BLaER1 (cell line): ENCODE results near the gene GALNT8.

ENCODE experiments used
- H3K27ac ChIP-seq: shearing (Covaris generic); formaldehyde crosslinking; 2 replicates; pipeline ENCODE4 v1.8.1; 2022
- H3K27me3 ChIP-seq: shearing (Covaris generic); formaldehyde crosslinking; 2 replicates; pipeline ENCODE4 v1.8.1; 2022
- H3K36me3 ChIP-seq: shearing (Covaris generic); formaldehyde crosslinking; 2 replicates; pipeline ENCODE4 v1.8.1; 2022
- H3K4me1 ChIP-seq: shearing (Covaris generic); formaldehyde crosslinking; 2 replicates; pipeline ENCODE4 v1.8.1; 2022
- H3K4me2 ChIP-seq: shearing (Covaris generic); formaldehyde crosslinking; 2 replicates; pipeline ENCODE4 v1.8.1; 2022
- H3K4me3 ChIP-seq: shearing (Covaris generic); formaldehyde crosslinking; 2 replicates; pipeline ENCODE4 v1.8.1; 2022
- H3K9ac ChIP-seq: shearing (Covaris generic); formaldehyde crosslinking; 2 replicates; pipeline ENCODE4 v1.8.1; 2022
- H3K9me3 ChIP-seq: shearing (Covaris generic); formaldehyde crosslinking; 2 replicates; pipeline ENCODE4 v1.8.1; 2022
- H4K20me1 ChIP-seq: shearing (Covaris generic); formaldehyde crosslinking; 2 replicates; pipeline ENCODE4 v1.8.1; 2022
- Cebpa-rat ChIP-seq: shearing (Covaris generic); IDR thresholded peaks from 2 replicates; pipeline ENCODE4 v1.8.1; 2022

The GALNT8 gene, protein sequence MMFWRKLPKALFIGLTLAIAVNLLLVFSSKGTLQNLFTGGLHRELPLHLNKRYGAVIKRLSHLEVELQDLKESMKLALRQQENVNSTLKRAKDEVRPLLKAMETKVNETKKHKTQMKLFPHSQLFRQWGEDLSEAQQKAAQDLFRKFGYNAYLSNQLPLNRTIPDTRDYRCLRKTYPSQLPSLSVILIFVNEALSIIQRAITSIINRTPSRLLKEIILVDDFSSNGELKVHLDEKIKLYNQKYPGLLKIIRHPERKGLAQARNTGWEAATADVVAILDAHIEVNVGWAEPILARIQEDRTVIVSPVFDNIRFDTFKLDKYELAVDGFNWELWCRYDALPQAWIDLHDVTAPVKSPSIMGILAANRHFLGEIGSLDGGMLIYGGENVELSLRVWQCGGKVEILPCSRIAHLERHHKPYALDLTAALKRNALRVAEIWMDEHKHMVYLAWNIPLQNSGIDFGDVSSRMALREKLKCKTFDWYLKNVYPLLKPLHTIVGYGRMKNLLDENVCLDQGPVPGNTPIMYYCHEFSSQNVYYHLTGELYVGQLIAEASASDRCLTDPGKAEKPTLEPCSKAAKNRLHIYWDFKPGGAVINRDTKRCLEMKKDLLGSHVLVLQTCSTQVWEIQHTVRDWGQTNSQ

DNA sequence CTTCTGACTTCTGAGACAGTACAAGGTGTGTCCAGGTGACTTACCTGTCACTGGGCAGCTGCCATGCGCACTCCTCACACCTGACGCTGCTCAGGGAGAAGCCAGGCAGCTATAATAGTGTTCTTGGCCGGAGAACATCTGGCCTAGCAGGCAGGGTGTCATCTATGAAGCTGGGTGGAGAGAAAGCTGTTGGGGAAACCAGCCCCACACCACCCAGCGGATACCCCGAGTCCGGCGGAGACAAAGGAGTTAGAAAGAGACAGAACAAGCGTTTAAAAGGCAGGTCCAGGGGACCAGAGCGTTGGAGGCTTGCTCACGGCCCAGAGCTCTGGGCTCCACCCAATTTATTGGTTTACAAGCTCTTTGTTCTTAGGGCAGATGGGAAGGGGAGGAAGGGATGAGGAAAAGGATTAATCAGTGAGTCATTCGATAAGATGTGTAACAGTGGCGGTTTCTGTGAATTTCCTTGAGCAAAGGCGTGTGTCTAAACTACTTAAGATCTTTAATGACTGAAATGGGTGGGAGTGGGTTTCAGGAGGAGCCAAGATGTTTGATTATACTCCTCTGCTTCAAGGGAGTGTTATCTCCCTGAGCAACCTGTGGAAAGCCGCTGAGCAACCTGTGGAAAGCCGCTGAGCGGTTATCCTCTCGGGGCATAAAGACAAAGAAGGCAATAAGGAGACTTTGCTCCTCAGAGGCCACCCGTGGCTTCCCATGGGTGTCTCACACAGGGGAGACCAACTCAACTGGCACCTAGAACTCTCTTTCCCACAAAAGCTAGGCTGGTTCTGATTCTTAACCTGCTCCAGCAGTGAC, at the start of gene GALNT8:
GALNT8 (plus strand) TSS at position 580 of the 816 bp plus-strand sequence. CDS start 278 bp downstream, outside the sequence.
- Histone ChIP-seq H4K20me1 (no peaks in the 10 kb centered on the region), H3K4me3 (no peak within 1 kb of the TSS), H3K9ac (no peak within 1 kb of the TSS), H3K27me3 (no peaks in the 10 kb centered on the region), H3K27ac (no peak within 1 kb of the TSS), H3K9me3 (no peaks in the 10 kb centered on the region), H3K4me2 (no peak within 1 kb of the TSS), H3K4me1 (no peaks in the 10 kb centered on the region), H3K36me3 (no peaks in the 10 kb centered on the region)
- no peak for TF ChIP-seq Cebpa-rat

DNA sequence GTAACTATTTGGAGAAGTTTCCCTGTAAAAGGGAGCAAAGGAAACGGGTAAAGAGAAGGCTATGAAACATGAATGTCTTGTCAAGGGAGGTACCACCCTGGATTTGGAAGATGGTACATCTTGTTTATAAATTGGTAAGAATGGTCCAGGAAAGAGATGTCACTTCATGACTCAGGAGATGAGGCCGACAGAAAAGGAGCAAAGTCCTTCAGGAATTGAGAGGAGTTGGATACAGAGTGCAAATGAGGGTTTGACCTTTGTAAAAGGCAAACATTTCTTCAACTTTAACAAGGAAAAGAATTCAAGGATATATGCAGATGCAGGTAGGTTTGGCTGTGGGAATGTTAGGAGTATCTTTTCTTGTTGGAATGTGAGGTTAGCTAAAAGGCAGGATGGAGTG, 40.5 kb upstream of the GALNT8 start:
- H3K27ac ChIP-seq, result no peak overlapping the region
- H3K9ac ChIP-seq, result no peak overlapping the region
- H3K36me3 ChIP-seq, result peaks cover 43% of the 10 kb centered on the region
- H3K4me1 ChIP-seq, result no peaks in the 10 kb centered on the region
- no peaks in the 10 kb centered on the region for H4K20me1 ChIP-seq
- no peak overlapping the region for H3K4me3 ChIP-seq
- TF ChIP-seq Cebpa-rat, result no peak
- H3K4me2 ChIP-seq, result no peak overlapping the region
- no peaks in the 10 kb centered on the region for H3K27me3 ChIP-seq
- H3K9me3 ChIP-seq, result no peaks in the 10 kb centered on the region; the same call in 1 of the 2 replicates

DNA sequence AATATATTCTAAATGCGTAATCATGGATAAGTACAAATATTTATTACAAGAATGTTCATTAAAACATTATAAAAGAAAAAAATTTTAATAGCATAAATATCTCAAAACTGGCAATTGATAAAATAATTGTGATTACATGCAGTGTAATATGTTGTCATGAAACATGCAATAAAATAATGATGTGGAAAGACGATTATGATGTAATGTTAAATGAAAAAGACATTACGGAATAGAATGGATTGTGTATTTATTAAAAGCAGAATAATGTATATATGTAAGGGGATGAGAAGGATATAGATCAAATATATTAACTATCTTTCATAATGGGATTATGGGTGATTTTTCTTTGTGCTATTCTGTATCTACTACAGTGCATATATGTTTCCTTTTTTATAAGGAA, 38.5 kb upstream of the GALNT8 start:
- H3K27me3 ChIP-seq, result no peaks in the 10 kb centered on the region
- H3K4me3 ChIP-seq, result no peak overlapping the region
- TF ChIP-seq Cebpa-rat, result no peak
- no peak overlapping the region for H3K4me2 ChIP-seq
- H4K20me1 ChIP-seq, result no peaks in the 10 kb centered on the region
- H3K9me3 ChIP-seq, result no peaks in the 10 kb centered on the region; the same call in 1 of the 2 replicates
- no peaks in the 10 kb centered on the region for H3K4me1 ChIP-seq
- no peak overlapping the region for H3K9ac ChIP-seq
- peaks cover 63% of the 10 kb centered on the region for H3K36me3 ChIP-seq
- H3K27ac ChIP-seq, result no peak overlapping the region

DNA sequence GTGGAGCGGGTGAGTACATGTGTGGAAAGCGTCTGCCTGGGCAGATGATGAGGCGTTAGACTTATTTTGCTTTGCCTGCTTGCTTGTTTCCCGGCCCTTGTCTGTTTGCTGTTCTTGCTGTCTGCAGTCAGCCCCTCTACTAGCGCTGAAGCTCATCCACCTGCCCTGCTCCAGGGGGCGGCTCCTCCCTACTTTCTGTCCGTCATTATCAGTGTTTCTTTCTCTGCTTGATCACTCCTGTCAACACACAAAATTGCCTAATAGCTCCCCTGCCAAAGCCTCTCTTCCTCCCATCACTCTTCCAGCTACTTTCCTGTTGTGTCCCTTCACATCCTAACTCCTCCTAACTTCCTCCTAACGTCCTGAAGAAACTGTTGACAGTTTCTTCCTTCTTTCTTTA, 34.9 kb upstream of the GALNT8 start:
- no peaks in the 10 kb centered on the region for H3K27me3 ChIP-seq
- H3K9ac ChIP-seq, result no peak overlapping the region
- no peaks in the 10 kb centered on the region for H4K20me1 ChIP-seq
- 0 out of 2 replicates have a peak, but pooled peaks cover 5% of the 10 kb centered on the region for H3K9me3 ChIP-seq
- no peaks in the 10 kb centered on the region for H3K4me1 ChIP-seq
- peaks cover 83% of the 10 kb centered on the region for H3K36me3 ChIP-seq
- no peak overlapping the region for H3K4me2 ChIP-seq
- no peak overlapping the region for H3K27ac ChIP-seq
- no peak for TF ChIP-seq Cebpa-rat
- no peak overlapping the region for H3K4me3 ChIP-seq

DNA sequence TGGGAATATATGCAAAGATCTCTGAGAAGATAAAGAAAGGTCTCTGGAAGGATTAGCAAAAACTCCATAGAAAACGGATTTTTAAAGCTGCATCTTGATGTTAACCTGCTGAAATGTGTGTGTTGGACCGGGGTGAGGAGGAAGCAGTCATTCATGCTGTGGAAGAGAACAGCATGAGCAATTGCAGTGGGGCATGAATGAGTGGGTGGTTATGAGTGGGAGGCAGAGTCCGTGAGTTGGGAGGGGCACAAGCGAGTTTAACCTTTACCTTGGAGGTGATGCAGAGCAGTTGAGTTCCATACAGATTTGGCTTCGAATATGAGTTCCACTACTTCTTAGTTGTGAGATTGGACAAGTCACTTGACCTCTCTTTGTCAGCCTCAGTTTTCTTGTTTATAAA, 29.4 kb upstream of the GALNT8 start:
- no peaks in the 10 kb centered on the region for H3K4me1 ChIP-seq
- TF ChIP-seq Cebpa-rat, result no peak
- H3K9ac ChIP-seq, result no peak overlapping the region
- no peak overlapping the region for H3K4me2 ChIP-seq
- H3K4me3 ChIP-seq, result no peak overlapping the region
- H3K9me3 ChIP-seq, result 0 out of 2 replicates have a peak, but pooled peaks cover 5% of the 10 kb centered on the region
- H3K36me3 ChIP-seq, result peaks cover 86% of the 10 kb centered on the region
- no peaks in the 10 kb centered on the region for H4K20me1 ChIP-seq
- H3K27ac ChIP-seq, result no peak overlapping the region
- H3K27me3 ChIP-seq, result no peaks in the 10 kb centered on the region

DNA sequence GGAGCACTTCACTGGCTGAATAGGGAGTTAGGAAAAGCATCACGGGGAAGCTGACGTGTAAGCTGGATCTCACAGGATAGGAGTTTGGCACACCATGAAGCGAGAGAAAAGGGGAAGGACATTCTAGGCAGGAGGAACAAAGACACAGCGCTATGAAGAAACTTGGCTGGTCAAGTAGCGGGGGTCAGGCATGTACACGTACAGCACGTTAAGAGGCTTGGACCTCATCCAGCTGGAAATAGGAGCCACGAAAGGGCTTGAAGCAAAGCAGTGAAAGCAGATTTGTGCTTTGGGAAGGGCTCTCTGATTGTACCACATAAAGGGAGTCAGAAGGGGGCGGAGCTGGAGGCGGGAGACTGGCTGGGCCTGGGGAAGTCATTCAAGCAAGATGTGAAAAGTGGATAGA, 19.6 kb upstream of the GALNT8 start:
- no peak for TF ChIP-seq Cebpa-rat
- Histone ChIP-seq H4K20me1 (no peaks in the 10 kb centered on the region), H3K27ac (no peak overlapping the region), H3K4me3 (no peak overlapping the region), H3K36me3 (peaks cover 19% of the 10 kb centered on the region), H3K9me3 (no peaks in the 10 kb centered on the region), H3K4me2 (no peak overlapping the region), H3K4me1 (no peaks in the 10 kb centered on the region), H3K27me3 (no peaks in the 10 kb centered on the region), H3K9ac (no peak overlapping the region)

DNA sequence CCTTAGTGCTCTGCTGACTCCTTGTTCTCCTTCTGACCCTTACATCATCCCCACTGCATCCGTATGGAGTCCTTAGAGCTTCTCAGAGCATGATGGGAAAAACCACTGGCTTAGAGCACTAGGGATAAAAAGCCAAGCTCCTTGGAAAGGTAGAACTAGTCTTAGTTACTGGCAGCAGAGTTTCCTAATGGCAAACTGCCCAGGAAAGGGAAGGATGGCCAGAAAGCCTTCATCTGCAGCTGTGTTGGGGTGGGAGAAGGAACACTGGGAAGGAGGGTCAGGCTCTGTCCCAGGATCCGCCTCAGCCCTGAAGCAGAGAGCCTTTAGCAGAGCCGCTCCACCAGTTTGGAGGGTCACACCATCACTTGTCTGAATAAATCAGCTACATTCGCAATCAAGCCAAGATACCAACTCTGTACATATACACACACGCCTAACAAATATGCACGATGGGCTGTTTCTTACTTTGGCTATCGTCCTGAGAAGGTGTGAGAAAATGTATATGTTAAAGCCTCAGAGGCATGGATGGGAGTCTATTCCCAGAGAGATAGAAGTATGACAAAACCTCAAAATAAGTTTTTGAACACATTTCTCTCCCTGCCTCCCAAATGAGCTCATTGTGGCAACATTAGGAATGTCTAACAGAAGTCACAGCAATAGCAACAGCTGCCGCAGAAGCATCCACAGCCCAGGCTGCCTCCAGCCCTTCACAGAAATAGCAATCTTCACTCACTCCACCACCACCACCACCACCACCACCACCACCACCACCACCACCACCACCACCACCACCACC, 18.6 kb upstream of the GALNT8 start:
- peaks cover 19% of the 10 kb centered on the region for H3K36me3 ChIP-seq
- no peaks in the 10 kb centered on the region for H3K9me3 ChIP-seq
- no peak overlapping the region for H3K4me2 ChIP-seq
- H3K9ac ChIP-seq, result no peak overlapping the region
- no peaks in the 10 kb centered on the region for H4K20me1 ChIP-seq
- no peak overlapping the region for H3K27ac ChIP-seq
- H3K4me1 ChIP-seq, result no peaks in the 10 kb centered on the region
- no peaks in the 10 kb centered on the region for H3K27me3 ChIP-seq
- TF ChIP-seq Cebpa-rat, result no peak
- no peak overlapping the region for H3K4me3 ChIP-seq

DNA sequence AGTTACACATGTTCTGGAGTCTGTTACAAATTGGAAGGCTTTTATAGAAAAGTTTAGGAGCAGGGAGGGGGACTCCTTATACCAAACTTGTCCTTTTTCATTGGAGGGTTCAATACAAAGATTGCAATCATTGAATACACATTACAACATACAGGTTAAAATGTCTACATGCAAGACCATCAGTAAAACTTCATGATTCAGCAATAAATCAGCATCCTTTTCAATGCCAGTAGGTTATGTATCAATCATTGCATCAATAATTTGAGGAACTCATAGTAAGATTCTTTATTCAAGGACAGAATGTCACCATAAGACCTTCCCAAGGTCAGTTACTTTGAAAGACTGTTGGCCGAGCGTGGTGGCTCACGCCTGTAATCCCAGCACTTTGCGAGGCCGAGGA, 16.5 kb upstream of the GALNT8 start:
- TF ChIP-seq Cebpa-rat, result no peak
- Histone ChIP-seq H3K4me2 (no peak overlapping the region), H3K27me3 (no peaks in the 10 kb centered on the region), H3K9me3 (no peaks in the 10 kb centered on the region), H3K36me3 (peaks cover 15% of the 10 kb centered on the region), H4K20me1 (no peaks in the 10 kb centered on the region), H3K27ac (no peak overlapping the region), H3K4me1 (no peaks in the 10 kb centered on the region), H3K4me3 (no peak overlapping the region), H3K9ac (no peak overlapping the region)

DNA sequence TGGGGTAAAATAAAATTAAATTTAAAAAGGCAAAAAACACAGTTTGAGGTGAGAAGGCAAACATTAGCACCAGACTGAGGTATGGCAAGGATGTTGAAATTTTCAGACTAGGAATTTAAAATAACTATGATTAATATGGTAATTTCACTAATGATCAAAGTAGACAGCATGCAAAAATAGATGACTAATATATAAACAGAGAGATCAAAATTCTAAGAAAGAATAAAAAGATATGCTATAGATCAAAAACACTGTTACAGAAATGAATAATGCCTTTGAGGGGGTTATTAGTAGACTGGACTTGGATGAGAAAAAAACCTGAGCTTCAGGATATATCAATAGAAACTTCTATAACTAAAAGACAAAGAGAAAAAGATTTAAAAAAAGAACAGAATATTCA, 14.4 kb upstream of the GALNT8 start:
- Histone ChIP-seq H3K4me2 (no peak overlapping the region), H3K36me3 (0 out of 2 replicates have a peak, but pooled peaks cover 2% of the 10 kb centered on the region), H3K27ac (no peak overlapping the region), H3K9me3 (no peaks in the 10 kb centered on the region), H3K9ac (no peak overlapping the region), H4K20me1 (no peaks in the 10 kb centered on the region), H3K27me3 (no peaks in the 10 kb centered on the region), H3K4me1 (no peaks in the 10 kb centered on the region), H3K4me3 (no peak overlapping the region)
- TF ChIP-seq Cebpa-rat, result no peak
